GM19043 (cell line): ENCODE measurements around the gene PTER.

Source experiments
- ATAC-seq: cut with Tn5 transposase; IDR thresholded peaks from one replicate; pipeline ENCODE4 v1.9.1; 2021; ENCODE audit warnings: low read depth; ENCODE audit not compliant: unreplicated experiment

PTER gene, protein sequence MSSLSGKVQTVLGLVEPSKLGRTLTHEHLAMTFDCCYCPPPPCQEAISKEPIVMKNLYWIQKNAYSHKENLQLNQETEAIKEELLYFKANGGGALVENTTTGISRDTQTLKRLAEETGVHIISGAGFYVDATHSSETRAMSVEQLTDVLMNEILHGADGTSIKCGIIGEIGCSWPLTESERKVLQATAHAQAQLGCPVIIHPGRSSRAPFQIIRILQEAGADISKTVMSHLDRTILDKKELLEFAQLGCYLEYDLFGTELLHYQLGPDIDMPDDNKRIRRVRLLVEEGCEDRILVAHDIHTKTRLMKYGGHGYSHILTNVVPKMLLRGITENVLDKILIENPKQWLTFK

GRCh38 chr10:16436758-16437539 lies at the start of gene PTER:
Gene PTER, plus strand, starts transcription at chr10:16437010. Its CDS starts 47,375 bp downstream, at chr10:16484385.
- ATAC-seq = peak; percentile 97

- no peak for ATAC-seq
Observed at GRCh38 chr10:16392531-16393069, 44.2 kb upstream of the PTER start.

DNA sequence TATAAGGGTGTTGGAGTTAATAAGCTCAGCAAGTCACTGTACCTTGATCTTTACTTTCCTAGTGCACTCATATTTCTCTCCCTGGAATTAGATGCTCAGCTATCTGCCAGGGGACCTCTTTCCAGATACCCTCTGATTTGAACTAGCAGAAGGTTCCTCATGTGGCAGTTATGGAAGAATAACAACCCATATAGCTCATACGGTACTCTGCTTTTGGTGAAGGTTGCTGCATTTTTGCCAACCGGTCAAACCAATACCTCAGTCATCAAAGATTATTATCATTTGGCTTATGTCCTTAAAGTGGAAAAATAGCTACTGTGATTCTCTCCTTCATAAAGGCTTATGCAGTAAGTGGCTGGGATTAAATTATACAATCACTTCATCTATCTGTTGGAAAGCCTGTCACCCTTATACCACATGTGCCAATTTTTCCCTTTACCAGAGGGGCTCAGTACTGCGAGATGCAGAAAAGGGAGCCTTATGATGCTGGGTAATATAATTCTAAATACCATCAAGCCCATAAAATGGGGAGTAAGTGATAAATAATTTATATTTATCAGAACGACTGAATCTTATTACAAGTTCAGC lies 43.4 kb upstream of the PTER start:
- ATAC-seq = no peak

DNA sequence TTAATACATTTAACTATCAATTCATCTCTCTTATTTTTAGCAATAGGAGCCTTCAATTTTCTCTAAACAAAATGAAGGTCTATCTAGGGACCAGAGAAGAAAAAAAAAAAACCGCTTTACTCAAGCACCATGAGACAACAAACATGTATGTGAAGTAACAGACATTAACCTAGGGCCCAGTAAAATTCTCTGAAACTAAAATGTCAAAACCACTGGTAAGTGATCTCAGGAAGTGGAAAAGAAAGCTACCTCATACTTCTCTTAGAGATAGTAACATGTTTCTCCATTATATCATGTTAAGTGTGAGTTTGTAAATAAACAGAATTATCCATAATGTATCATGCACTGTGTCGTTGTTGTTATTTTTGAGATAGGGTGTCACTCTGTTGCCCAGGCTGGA lies 35.4 kb upstream of the PTER start:
- ATAC-seq = no peak

DNA sequence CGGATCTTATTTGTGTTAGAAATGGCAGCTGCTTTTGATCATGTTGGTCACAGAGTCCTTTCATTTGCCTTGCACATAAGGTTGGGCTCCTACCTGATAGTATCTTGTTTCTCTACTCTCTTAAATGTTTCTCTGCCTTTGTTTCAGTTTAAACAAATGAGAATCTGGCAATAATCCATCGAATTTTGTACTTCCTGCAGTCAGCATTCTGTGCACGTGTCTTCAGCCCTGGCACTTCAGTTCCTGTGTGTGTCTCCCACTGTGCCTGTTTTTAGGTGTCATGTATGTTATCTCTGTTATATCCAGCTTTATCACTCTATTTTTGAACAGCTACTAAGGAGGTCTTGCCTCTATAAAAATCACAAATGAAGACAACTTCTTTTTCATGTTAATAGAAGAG lies 28.4 kb upstream of the PTER start:
- no peak for ATAC-seq

DNA sequence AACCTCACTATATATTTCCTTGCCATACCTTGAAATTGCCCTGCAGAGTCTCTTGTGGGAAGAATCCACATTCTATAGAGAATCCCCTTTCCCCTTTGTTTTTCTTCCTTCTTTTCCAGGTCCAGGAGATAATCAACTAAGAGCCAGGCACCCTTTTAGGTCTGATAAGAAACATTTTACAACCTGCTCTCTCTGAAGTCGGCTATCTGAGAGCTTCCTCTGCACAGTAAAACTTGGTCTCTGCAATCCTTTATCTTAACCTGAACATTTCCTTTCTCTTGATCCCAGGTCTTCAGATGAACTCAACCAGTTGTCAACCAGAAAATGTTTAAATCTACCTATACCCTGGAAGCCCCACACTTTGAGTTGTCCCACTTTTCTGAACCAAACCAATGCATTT lies 19.5 kb upstream of the PTER start:
- no peak for ATAC-seq

DNA sequence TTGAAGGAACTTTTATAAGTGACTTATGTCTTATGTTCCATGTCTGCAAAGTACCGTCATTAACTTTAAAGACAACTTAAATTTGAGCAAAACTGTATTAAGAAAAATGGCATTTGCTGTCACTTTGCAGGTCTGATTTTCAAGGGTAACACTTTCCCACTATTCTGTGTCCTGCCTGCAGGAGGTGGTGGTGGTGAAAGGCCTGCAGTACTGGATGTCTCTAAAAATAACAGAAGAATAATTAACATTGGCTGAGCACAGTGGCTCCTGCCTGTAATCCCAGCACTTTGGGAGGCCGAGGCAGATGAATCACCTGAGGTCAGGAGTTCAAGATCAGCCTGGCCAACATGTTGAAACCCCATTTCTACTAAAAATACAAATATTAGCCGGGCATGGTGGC lies 13.2 kb upstream of the PTER start:
- ATAC-seq = no peak

DNA sequence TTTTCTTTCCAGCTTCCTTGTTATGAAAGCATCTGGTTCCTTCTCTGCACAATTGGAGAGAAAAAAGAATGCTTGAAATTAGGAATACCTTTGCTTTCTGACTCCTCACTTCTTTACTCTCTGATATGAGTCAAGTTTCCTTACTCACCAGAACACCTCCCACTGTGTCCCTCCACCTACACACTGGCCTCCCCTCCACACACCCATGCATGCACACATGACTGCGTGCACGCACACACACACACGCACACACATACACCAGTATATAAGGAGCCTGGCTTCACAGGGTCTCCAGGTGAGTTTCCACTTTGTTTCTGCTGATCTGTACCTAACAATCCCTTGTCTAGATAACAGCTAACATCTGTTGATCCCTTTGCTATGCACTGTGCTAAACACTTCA lies 11.4 kb upstream of the PTER start:
- no peak for ATAC-seq

DNA sequence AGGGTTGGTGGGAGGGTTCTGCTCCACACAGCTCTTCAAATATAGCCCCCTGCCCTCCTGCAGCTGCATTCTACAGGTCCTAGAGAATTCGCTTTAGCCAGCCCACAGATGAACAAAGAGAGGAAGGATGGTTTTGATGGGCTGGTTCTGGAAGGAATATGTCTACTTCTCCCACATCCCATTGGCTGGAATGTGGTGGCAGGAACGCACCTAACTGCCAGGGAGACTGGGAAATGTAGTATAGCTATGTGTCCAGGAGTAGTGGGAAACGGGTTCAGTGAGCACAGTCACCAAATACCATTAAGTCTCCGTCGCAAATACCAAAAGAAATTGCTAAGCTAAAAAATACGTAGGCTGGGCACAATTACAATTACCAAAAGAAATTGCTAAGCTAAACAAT lies 7.3 kb upstream of the PTER start:
- ATAC-seq = no peak

- ATAC-seq = peak; percentile 12
Observed at GRCh38 chr10:16436367-16436757, 448 bp upstream of the PTER start.

DNA sequence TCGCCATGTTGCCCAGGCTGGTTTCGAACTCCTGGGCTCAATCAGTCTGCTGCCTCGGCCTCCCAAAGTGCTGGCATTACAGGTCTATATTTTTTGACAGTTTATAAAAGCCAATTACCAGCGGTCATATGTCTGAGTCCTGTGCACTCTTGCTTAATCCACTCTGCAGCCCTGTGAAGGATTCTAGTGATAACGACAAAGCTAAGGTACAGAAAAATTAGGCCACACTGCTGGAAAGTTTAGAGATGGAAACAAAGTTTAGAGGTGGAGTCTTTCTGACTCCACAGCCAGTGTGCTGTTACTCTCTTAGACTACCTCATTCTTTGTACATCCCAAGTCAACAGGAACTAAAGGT lies 707 bp downstream of the PTER start:
- no peak for ATAC-seq

GRCh38 chr10:16439295-16439694 lies 2.5 kb downstream of the PTER start:
- ATAC-seq = no peak

DNA sequence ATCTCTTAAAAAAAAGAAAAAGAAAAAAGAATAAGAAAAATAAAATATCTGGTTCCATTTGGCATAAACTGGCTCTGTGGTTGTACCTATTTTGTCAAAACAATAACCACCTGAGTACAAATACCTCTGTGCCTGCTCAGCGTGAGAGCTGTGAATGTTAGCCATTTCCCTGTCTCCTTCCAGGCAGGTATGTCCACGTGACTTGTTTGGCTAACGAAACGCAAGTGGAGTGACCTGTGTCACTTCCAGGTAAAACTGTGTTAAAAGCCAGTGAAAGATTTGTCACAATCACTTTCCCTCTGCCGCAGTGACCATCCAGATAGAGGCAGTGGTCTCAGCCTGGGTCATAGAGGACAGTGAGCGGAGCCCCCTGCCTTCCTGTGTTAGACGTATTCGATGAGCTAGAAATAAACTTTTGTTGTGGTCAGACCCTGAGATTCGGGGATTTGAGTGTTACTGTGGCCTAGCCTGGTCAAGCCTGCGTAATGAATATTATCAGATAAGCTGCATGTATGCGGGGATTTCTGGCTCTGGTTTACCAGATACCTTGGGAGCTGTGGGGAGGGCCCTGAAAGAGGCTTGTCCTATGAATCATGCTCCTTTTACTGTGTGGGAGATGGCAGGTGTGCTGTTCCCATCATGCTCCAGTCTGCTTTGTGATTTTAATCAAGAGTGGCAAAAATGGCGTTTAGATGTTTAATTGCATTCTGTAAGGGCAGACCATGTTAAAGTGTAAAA lies 3.8 kb downstream of the PTER start:
- no peak for ATAC-seq

GRCh38 chr10:16441173-16441840 lies 4.5 kb downstream of the PTER start:
- no peak for ATAC-seq

- ATAC-seq = no peak
Observed at GRCh38 chr10:16442914-16443313, 6.1 kb downstream of the PTER start.

GRCh38 chr10:16445770-16446469 lies 9.1 kb downstream of the PTER start:
- ATAC-seq = no peak

DNA sequence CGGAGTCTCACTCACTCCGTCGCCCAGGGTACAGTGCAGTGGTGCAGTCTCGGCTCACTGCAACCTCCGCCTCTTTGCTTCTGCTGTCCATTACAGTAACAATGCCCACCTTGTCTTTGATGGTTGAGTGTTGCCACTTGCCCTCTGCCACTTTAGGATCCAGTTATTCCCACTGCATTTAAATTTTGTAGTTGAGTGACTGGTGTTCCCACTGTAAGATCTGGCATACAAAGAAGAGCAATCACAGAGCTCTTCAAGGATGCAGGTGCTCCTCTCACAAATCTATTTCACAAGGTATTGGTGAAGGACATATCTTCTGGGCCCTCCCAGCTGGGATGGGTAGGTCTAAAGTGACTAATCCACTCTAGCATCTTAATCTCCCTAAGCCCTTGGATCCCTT lies 12.6 kb downstream of the PTER start:
- ATAC-seq = no peak

DNA sequence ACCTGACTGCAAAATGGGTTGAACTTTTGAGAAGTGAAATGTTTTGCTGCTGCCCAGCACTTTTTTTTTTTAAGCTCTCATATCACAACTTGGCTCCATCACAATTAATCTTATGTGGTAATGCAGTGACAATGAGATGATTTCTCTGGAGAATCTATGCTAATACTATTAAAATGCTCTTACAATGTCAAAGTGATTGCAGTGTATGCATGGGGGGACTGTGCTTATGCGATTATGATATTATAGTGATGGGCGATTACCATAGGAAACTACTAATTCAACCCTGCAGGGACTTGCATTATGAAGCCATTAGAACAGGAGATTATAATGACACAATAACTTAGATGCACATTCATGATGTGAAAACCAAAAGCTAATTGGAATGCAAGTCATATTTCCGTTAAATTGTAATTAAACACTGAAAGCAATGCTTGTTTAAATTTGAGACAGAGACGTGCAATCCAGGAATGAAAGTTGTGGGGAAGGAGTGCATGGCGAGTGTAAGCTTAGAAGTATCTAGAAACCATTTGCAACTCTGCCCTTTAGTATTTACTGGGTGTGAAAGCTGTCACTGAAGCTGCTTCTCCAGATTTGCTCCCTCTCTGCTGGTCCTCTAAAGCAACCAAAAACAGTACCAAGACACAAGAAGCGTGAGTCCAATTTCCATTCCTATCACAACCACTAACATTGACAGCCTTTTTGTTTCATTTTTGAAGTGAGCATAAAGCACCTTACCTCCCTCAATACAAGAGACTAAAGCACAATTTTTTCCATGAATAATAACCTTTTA lies 21.6 kb downstream of the PTER start:
- no peak for ATAC-seq

GRCh38 chr10:16459423-16459939 lies 22.7 kb downstream of the PTER start:
- ATAC-seq = no peak
